H1 (cell line): Measurements from ENCODE around the gene ZNF277. TPM values are rescaled to one million over a fixed set of nuclear protein-coding genes. Genes with fewer than 3 reads are reported as not detected.

ENCODE experiments used
- CTCF ChIA-PET: fragments of 300-600 bp; sonication (Branson Sonifier 250); formaldehyde crosslinking; loops from one replicate; lab custom pipeline; 2021; ENCODE audit not compliant: partially characterized antibody; lab: Charles Lee
- POLR2A ChIA-PET: fragments of 300-600 bp; sonication (Branson Sonifier 250); formaldehyde crosslinking; loops from one replicate; lab custom pipeline; 2021; ENCODE audit warnings: inconsistent platforms; ENCODE audit not compliant: partially characterized antibody; lab: Charles Lee
- DNase-seq, 2 experiments: peaks; one replicate each; pipeline versions ENCODE4 v3.0.0 to v3.0.0-alpha.2; 2010 to 2022; ENCODE audit warnings: low spot score in 2 of 2, low read depth in 1 of 2, mixed read lengths in 1 of 2
- FAIRE-seq: peaks from 2 replicates; lab custom pipeline; 2011; peaks lifted over from hg19 to GRCh38; lab: Jason Lieb, UNC
- H2AFZ ChIP-seq: 2 replicates; pipeline ENCODE4 v1.8.1; 2012; ENCODE audit warnings: low read length, inconsistent platforms
- H2AK5ac ChIP-seq: 2 replicates; pipeline ENCODE4 v1.6.1; 2013; ENCODE audit warnings: low read depth, low read length
- H2BK120ac ChIP-seq: replicated peaks from 2 replicates; pipeline ENCODE3; 2013; ENCODE audit warnings: low read depth, low read length, inconsistent platforms
- H2BK12ac ChIP-seq: 2 replicates; pipeline ENCODE4 v1.6.1; 2013; ENCODE audit warnings: low read depth, low read length
- H2BK15ac ChIP-seq: 2 replicates; pipeline ENCODE4 v1.6.1; 2013; ENCODE audit warnings: low read length
- H2BK20ac ChIP-seq: 2 replicates; pipeline ENCODE4 v1.6.1; 2013; ENCODE audit warnings: low read length
- H2BK5ac ChIP-seq: 2 replicates; pipeline ENCODE4 v1.6.1; 2013; ENCODE audit warnings: low read depth, low read length
- H3K14ac ChIP-seq: 2 replicates; pipeline ENCODE4 v1.6.1; 2013; ENCODE audit warnings: inconsistent platforms; ENCODE audit not compliant: insufficient read length
- H3K18ac ChIP-seq: 2 replicates; pipeline ENCODE4 v1.6.1; 2013; ENCODE audit warnings: low read length; ENCODE audit errors: extremely low read depth
- H3K23ac ChIP-seq: 2 replicates; pipeline ENCODE4 v1.6.1; 2013; ENCODE audit warnings: inconsistent platforms; ENCODE audit not compliant: insufficient read length
- H3K23me2 ChIP-seq: 2 replicates; pipeline ENCODE4 v1.6.1; 2013; ENCODE audit warnings: low read depth, low read length
- H3K27ac ChIP-seq: 2 replicates; pipeline ENCODE4 v1.6.1; 2011; ENCODE audit warnings: low read depth, low read length, inconsistent platforms
- H3K27me3 ChIP-seq, 4 experiments: replicated peaks in 1 of 4; 1 replicate in 1 of 4; 2 replicates in 3 of 4; pipeline versions ENCODE4 v1.6.1 to v1.8.1; 2011 to 2013; ENCODE audit warnings: low read length in 3 of 4, mild to moderate bottlenecking in 3 of 4, inconsistent platforms in 2 of 4, mixed read lengths in 2 of 4, moderate library complexity in 1 of 4; ENCODE audit not compliant: control insufficient read depth in 3 of 4, insufficient read depth in 3 of 4; ENCODE audit errors: extremely low read depth in 1 of 4
- H3K36me3 ChIP-seq, 4 experiments: 2 replicates each; pipeline versions ENCODE4 v1.6.1 to v1.8.1; 2011 to 2013; ENCODE audit warnings: mild to moderate bottlenecking in 4 of 4, low read length in 3 of 4, moderate library complexity in 2 of 4, control low read depth in 1 of 4, inconsistent platforms in 1 of 4; ENCODE audit not compliant: insufficient read depth in 4 of 4, control insufficient read depth in 2 of 4
- H3K4ac ChIP-seq: replicated peaks from 2 replicates; pipeline ENCODE3; 2013; ENCODE audit warnings: low read length, low read depth, mixed read lengths, inconsistent platforms; ENCODE audit not compliant: insufficient read length
- H3K4me1 ChIP-seq, 4 experiments: replicated peaks in 1 of 4; 1 replicate in 1 of 4; 2 replicates in 3 of 4; pipeline versions ENCODE4 v1.6.1 to v1.8.1; 2011 to 2013; ENCODE audit warnings: low read length in 3 of 4, inconsistent platforms in 2 of 4, mixed read lengths in 1 of 4; ENCODE audit not compliant: insufficient read depth in 4 of 4, control insufficient read depth in 3 of 4
- H3K4me2 ChIP-seq, 2 experiments: 2 replicates each; pipeline versions ENCODE4 v1.6.1 to v1.8.1; 2011 to 2013; ENCODE audit warnings: low read depth in 2 of 2, low read length in 2 of 2, control low read depth in 1 of 2, inconsistent platforms in 1 of 2, mild to moderate bottlenecking in 1 of 2; ENCODE audit not compliant: insufficient read depth in 1 of 2
- H3K4me3 ChIP-seq, 4 experiments: fragments of 200-600, 300-600 bp in 1 of 4; sonication (generic), shearing (Covaris generic), sonication (Bioruptor Twin) in 1 of 4; 2 replicates each; pipeline versions ENCODE4 v1.5.1 to v1.8.1; 2011 to 2016; ENCODE audit warnings: low read length in 4 of 4, low read depth in 3 of 4, control low read depth in 2 of 4, inconsistent platforms in 2 of 4, mild to moderate bottlenecking in 2 of 4, mixed read lengths in 1 of 4, moderate library complexity in 1 of 4; ENCODE audit not compliant: insufficient read depth in 2 of 4; ENCODE audit errors: extremely low read depth in 1 of 4
- H3K56ac ChIP-seq: replicated peaks from 2 replicates; pipeline ENCODE3; 2013; ENCODE audit warnings: low read depth, mild to moderate bottlenecking, mixed read lengths, low read length, inconsistent platforms; ENCODE audit not compliant: insufficient read length
- H3K79me1 ChIP-seq: 2 replicates; pipeline ENCODE4 v1.6.1; 2013; ENCODE audit warnings: low read depth, low read length, control low read depth
- H3K79me2 ChIP-seq, 2 experiments: 2 replicates each; pipeline versions ENCODE4 v1.6.1 to v1.8.1; 2012 to 2013; ENCODE audit warnings: low read length in 2 of 2, mild to moderate bottlenecking in 2 of 2, inconsistent platforms in 1 of 2; ENCODE audit not compliant: insufficient read depth in 2 of 2, control insufficient read depth in 1 of 2
- H3K9ac ChIP-seq, 4 experiments: replicated peaks in 1 of 4; 1 replicate in 1 of 4; 2 replicates in 3 of 4; pipeline versions ENCODE4 v1.6.1 to v1.8.1; 2011 to 2013; ENCODE audit warnings: low read depth in 3 of 4, low read length in 3 of 4, control low read depth in 2 of 4, mild to moderate bottlenecking in 2 of 4, moderate library complexity in 2 of 4, inconsistent platforms in 1 of 4; ENCODE audit errors: extremely low read depth in 1 of 4
- H3K9me3 ChIP-seq, 2 experiments: 2 replicates each; pipeline versions ENCODE4 v1.6.1 to v1.8.1; 2012 to 2013; ENCODE audit warnings: mild to moderate bottlenecking in 2 of 2, moderate library complexity in 2 of 2, control low read depth in 1 of 2, inconsistent platforms in 1 of 2, low read depth in 1 of 2, low read length in 1 of 2, mixed read lengths in 1 of 2; ENCODE audit not compliant: insufficient read depth in 2 of 2
- H4K20me1 ChIP-seq, 2 experiments: replicated peaks in 1 of 2; 2 replicates each; pipeline versions ENCODE3 to v1.8.1; 2011 to 2013; ENCODE audit warnings: inconsistent platforms in 2 of 2, low read length in 2 of 2, mild to moderate bottlenecking in 1 of 2; ENCODE audit not compliant: insufficient read depth in 2 of 2, control insufficient read depth in 1 of 2
- H4K5ac ChIP-seq: 2 replicates; pipeline ENCODE4 v1.6.1; 2013; ENCODE audit warnings: low read length, low read depth, mixed read lengths, inconsistent platforms; ENCODE audit not compliant: insufficient read length
- H4K8ac ChIP-seq: 2 replicates; pipeline ENCODE4 v1.8.0; 2013; ENCODE audit warnings: mild to moderate bottlenecking, moderate library complexity, low read length, inconsistent platforms; ENCODE audit not compliant: insufficient read depth; ENCODE audit errors: extremely low read depth
- H4K91ac ChIP-seq: replicated peaks from 2 replicates; pipeline ENCODE3; 2013; ENCODE audit warnings: low read length, mixed read lengths, inconsistent platforms; ENCODE audit not compliant: insufficient read length
- CBX8 ChIP-seq: fragments of 300-800, 300-1000 bp; sonication (generic); IDR thresholded peaks from 2 replicates; pipeline ENCODE4 v1.7.1; 2016; ENCODE audit warnings: low read depth, low read length, borderline replicate concordance
- CREB1 ChIP-seq: IDR thresholded peaks from 2 replicates; pipeline ENCODE4 v1.6.1; 2012; ENCODE audit warnings: inconsistent platforms
- GABPA ChIP-seq: IDR thresholded peaks from 2 replicates; pipeline ENCODE4 v1.6.1; 2011; ENCODE audit warnings: mild to moderate bottlenecking, low read length, moderate library complexity, borderline replicate concordance; ENCODE audit not compliant: insufficient read depth
- JUN ChIP-seq: IDR thresholded peaks from 2 replicates; pipeline ENCODE4 v1.6.1; 2011; ENCODE audit warnings: low read depth, mild to moderate bottlenecking, improper control_type of control experiment, low read length
- KDM1A ChIP-seq: fragments of 200-600, 300-600 bp; sonication (generic); IDR thresholded peaks from 2 replicates; pipeline ENCODE4 v1.7.1; 2016; ENCODE audit warnings: mild to moderate bottlenecking, low read length, borderline replicate concordance
- KDM5A ChIP-seq: fragments of 200-600 bp; IDR thresholded peaks from 2 replicates; pipeline ENCODE4 v1.7.1; 2012; ENCODE audit warnings: mild to moderate bottlenecking, low read length, inconsistent platforms, mixed read lengths
- RBBP5 ChIP-seq: IDR thresholded peaks from 2 replicates; pipeline ENCODE4 v1.7.1; 2012; ENCODE audit warnings: low read depth, mild to moderate bottlenecking, inconsistent platforms, low read length, moderate library complexity, borderline replicate concordance
- SP1 ChIP-seq: IDR thresholded peaks from 2 replicates; pipeline ENCODE4 v1.6.1; 2011; ENCODE audit warnings: low read depth, low read length
- TCF12 ChIP-seq: IDR thresholded peaks from 2 replicates; pipeline ENCODE4 v1.6.1; 2011; ENCODE audit warnings: low read depth, mild to moderate bottlenecking, low read length
- WGBS, 2 experiments: shearing (Covaris generic) in 1 of 2; methylation state at CpG; one replicate each; pipeline versions ENCODE4 v1.1.6 to v1.1.7; 2013 to 2015; ENCODE audit warnings: low lambda C conversion rate in 2 of 2, mixed read lengths in 2 of 2, inconsistent platforms in 1 of 2, low coverage in 1 of 2, missing lambda C conversion rate in 1 of 2; ENCODE audit not compliant: insufficient replicate concordance in 2 of 2, insufficient coverage in 1 of 2, insufficient read length in 1 of 2; ENCODE audit errors: extremely low coverage in 1 of 2, missing lambda C conversion rate in 1 of 2; 5-methylcytosine and 5-hydroxymethylcytosine counted together
- polyA plus RNA-seq, 7 experiments: library from polyadenylated mRNA; depleted of rRNA in 3 of 7; stranded (reverse) in 5 of 7; unstranded in 2 of 7; fragments of >200 nt in 5 of 7; fragments of 200-250 nt in 2 of 7; gene quantifications; 1 replicate in 5 of 7; 2 replicates in 1 of 7; 4 replicates in 1 of 7; pipeline versions ENCODE4 v1.2.1 to v1.2.3, GENCODE V29; 2011 to 2013; ENCODE audit warnings: missing spikeins in 2 of 7, mixed read lengths in 2 of 7
- total RNA-seq: library from RNA; stranded (reverse); fragmentation: NEBNext Ultra II Directional; extraction: Animal tissue kit (Norgen Biotek cat#: 25700); gene quantifications from 2 replicates; pipeline ENCODE4 v1.2.1, GENCODE V29; 2021
- TF ChIP-seq, protein P1 (sequence below): IDR thresholded peaks from 2 replicates; pipeline ENCODE4 v1.6.1; 2012; ENCODE audit warnings: inconsistent platforms

Gene ZNF277
- total and polyA plus RNA-seq, 2 of the 8 experiments (the other 6 are each of a cell fraction or from before 2014, with no cell fraction given): 5.1 to 21.7 TPM

GRCh38 chr7:112205343-112206237 lies 905 bp upstream of the ZNF277 start:
- WGBS, 2 experiments: 2% methylated on average over 60 of the region's 69 CpGs; no CpG with 5 or more reads in 1 of the 2 experiments
- peak overlapping the region; percentile 35 for H4K8ac ChIP-seq
- TF ChIP-seq KDM1A (no peak), CBX8 (no peak), JUN (no peak), CREB1 (no peak), TCF12 (no peak), SP1 (no peak), GABPA (no peak), RBBP5 (peak; percentile 98; the same call in 1 of the 2 replicates), KDM5A (no peak)
- TF ChIP-seq, protein P1, sequence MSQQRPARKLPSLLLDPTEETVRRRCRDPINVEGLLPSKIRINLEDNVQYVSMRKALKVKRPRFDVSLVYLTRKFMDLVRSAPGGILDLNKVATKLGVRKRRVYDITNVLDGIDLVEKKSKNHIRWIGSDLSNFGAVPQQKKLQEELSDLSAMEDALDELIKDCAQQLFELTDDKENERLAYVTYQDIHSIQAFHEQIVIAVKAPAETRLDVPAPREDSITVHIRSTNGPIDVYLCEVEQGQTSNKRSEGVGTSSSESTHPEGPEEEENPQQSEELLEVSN: no peak

More at GRCh38 chr7:112205343-112206237, 905 bp upstream of the ZNF277 start:
- ChIA-PET POLR2A (interaction anchor here (0.7 to 4.6 kb wide), 19 partner anchors 9 to 1005 kb away, joined by 3 to 29 read pairs (median 4); partner anchors contain the start of gene IFRD1), CTCF (interaction anchor here (0.8 to 1.5 kb wide), 6 partner anchors 9 to 452 kb away, joined by 3 to 5 read pairs (median 3); no protein-coding TSS in a partner anchor)
- H4K91ac ChIP-seq: peak overlapping the region; percentile 51
- H3K4me1 ChIP-seq: peaks cover 0 to 11% (median 7%) of the 10 kb centered on the region in 4 experiments; a peak in 5 of 7 replicates
- no peaks in the 10 kb centered on the region for H3K9me3 ChIP-seq
- peaks cover 3% of the 10 kb centered on the region; the same call in 1 of the 2 replicates for H3K79me1 ChIP-seq
- peaks cover 21% of the 10 kb centered on the region for H3K23me2 ChIP-seq
- H3K23ac ChIP-seq: no peak overlapping the region
- H4K5ac ChIP-seq: peak overlapping the region; percentile 9
- H3K27ac ChIP-seq: peak overlapping the region; percentile 38; the same call in 1 of the 2 replicates
- no peak overlapping the region for H2BK120ac ChIP-seq
- H3K18ac ChIP-seq: peak overlapping the region; percentile 7; the same call in 1 of the 2 replicates
- H2AK5ac ChIP-seq: no peak overlapping the region
- no peaks in the 10 kb centered on the region for H3K36me3 ChIP-seq
- H3K14ac ChIP-seq: no peak overlapping the region
- H2BK5ac ChIP-seq: peak overlapping the region; percentile 47; the same call in 1 of the 2 replicates
- H3K4me3 ChIP-seq: peak overlapping the region; percentile 93 to 99 (median 95)
- peak in 1 of 2 experiments; percentile 77 for DNase-seq
- no peaks in the 10 kb centered on the region; a peak in 1 of 7 replicates for H3K27me3 ChIP-seq
- H2BK15ac ChIP-seq: no peak overlapping the region
- H2BK20ac ChIP-seq: no peak overlapping the region
- peak overlapping the region; percentile 31 to 78 (median 72); a peak in 6 of 7 replicates for H3K9ac ChIP-seq
- FAIRE-seq: no peak
- H2AFZ ChIP-seq: peak overlapping the region; percentile 64; the same call in 1 of the 2 replicates
- peaks cover 5 to 68% of the 10 kb centered on the region in 2 experiments; a peak in 3 of 4 replicates for H3K79me2 ChIP-seq
- peak overlapping the region; percentile 83 to 99 for H3K4me2 ChIP-seq
- no peak overlapping the region for H3K4ac ChIP-seq
- H2BK12ac ChIP-seq: no peak overlapping the region
- peak overlapping the region; percentile 60 for H3K56ac ChIP-seq
- peaks cover 0 to under 1% of the 10 kb centered on the region in 2 experiments for H4K20me1 ChIP-seq
